B cell (primary cell): Measurements from ENCODE around the gene SLC25A24. TPM values are rescaled to one million over a fixed set of nuclear protein-coding genes. Genes with fewer than 3 reads are reported as not detected.
A peak's percentile ranks its signal among the peaks of the same experiment; 100 is the strongest.

Experiments
- ATAC-seq: fragments of 200-7000 bp; cut with Tn5 transposase; one replicate; pipeline ENCODE4 v1.10.0; 2021; ENCODE audit warnings: low read depth, mild to moderate bottlenecking, moderate number of reproducible peaks, moderate library complexity
- CTCF ChIA-PET: fragments of 350-600 bp; sonication (Branson Sonifier 250); formaldehyde crosslinking; loops from one replicate; lab custom pipeline; 2021; ENCODE audit warnings: antibody characterized with exemption, inconsistent platforms; lab: Charles Lee
- POLR2A ChIA-PET: fragments of 350-600 bp; sonication (Branson Sonifier 250); formaldehyde crosslinking; loops from one replicate; lab custom pipeline; 2021; ENCODE audit warnings: antibody characterized with exemption; lab: Charles Lee
- DNase-seq: peaks from one replicate; pipeline ENCODE4 v3.0.0; 2013
- H2AFZ ChIP-seq: 2 replicates; pipeline ENCODE4 v1.6.1; 2012; ENCODE audit warnings: mild to moderate bottlenecking, low read depth, low read length; ENCODE audit not compliant: insufficient read depth, poor library complexity, severe bottlenecking
- H3K27ac ChIP-seq, 2 donors: 1 replicate in 1 of 2; 2 replicates in 1 of 2; pipeline ENCODE4 v1.5.1; 2012 to 2013; ENCODE audit warnings: low read length in 2 of 2, mild to moderate bottlenecking in 2 of 2, moderate library complexity in 1 of 2
- H3K27me3 ChIP-seq, 4 experiments: fragments of 200-600 bp in 1 of 4; sonication (generic) in 1 of 4; replicated peaks in 1 of 4; 1 replicate in 2 of 4; 2 replicates in 2 of 4; pipeline versions ENCODE4 v1.6.1 to v1.7.0; 2013 to 2016; ENCODE audit warnings: low read length in 3 of 4, mild to moderate bottlenecking in 2 of 4, mixed read lengths in 1 of 4, moderate library complexity in 1 of 4; ENCODE audit not compliant: insufficient read depth in 4 of 4, control insufficient read depth in 3 of 4; ENCODE audit errors: control extremely low read depth in 1 of 4
- H3K36me3 ChIP-seq, 2 experiments: replicated peaks in 1 of 2; 1 replicate in 1 of 2; 2 replicates in 1 of 2; pipeline versions ENCODE4 v1.6.1 to v1.7.1; 2013; ENCODE audit warnings: low read length in 1 of 2; ENCODE audit not compliant: insufficient read depth in 2 of 2, control insufficient read depth in 1 of 2; ENCODE audit errors: control extremely low read depth in 1 of 2, extremely low read depth in 1 of 2
- H3K4me1 ChIP-seq, 2 donors: fragments of 200-600 bp in 1 of 2; sonication (generic) in 1 of 2; 1 replicate in 1 of 2; 2 replicates in 1 of 2; pipeline versions ENCODE4 v1.5.1 to v1.6.1; 2013 to 2017; ENCODE audit warnings: low read length in 2 of 2; ENCODE audit not compliant: control insufficient read depth in 2 of 2, insufficient read depth in 2 of 2
- H3K4me2 ChIP-seq: replicated peaks from 2 replicates; pipeline ENCODE3; 2012; ENCODE audit warnings: mild to moderate bottlenecking, low read depth, low read length; ENCODE audit not compliant: poor library complexity, severe bottlenecking
- H3K4me3 ChIP-seq, 5 experiments: fragments of 200-600 bp in 1 of 5; sonication (generic) in 1 of 5; 1 replicate in 3 of 5; 2 replicates in 2 of 5; pipeline versions ENCODE4 v1.5.1 to v1.7.0; 2011 to 2016; ENCODE audit warnings: low read length in 4 of 5, mild to moderate bottlenecking in 4 of 5, low read depth in 2 of 5, control low read depth in 1 of 5, moderate library complexity in 1 of 5; ENCODE audit not compliant: insufficient read depth in 1 of 5; ENCODE audit errors: control extremely low read depth in 1 of 5, extremely low read depth in 1 of 5
- H3K79me2 ChIP-seq: fragments of 200-600 bp; sonication (generic); one replicate; pipeline ENCODE4 v1.6.0; 2016; ENCODE audit warnings: low read length; ENCODE audit not compliant: control insufficient read depth, insufficient read depth
- H3K9ac ChIP-seq: fragments of 200-600 bp; sonication (generic); 2 replicates; pipeline ENCODE4 v1.6.1; 2017; ENCODE audit warnings: mild to moderate bottlenecking, low read length, moderate library complexity
- H3K9me3 ChIP-seq, 3 donors: one replicate each; pipeline versions ENCODE4 v1.6.1 to v1.7.1; 2013; ENCODE audit warnings: low read length in 2 of 3; ENCODE audit not compliant: control insufficient read depth in 2 of 3, insufficient read depth in 1 of 3; ENCODE audit errors: control extremely low read depth in 1 of 3
- H4K20me1 ChIP-seq: 2 replicates; pipeline ENCODE4 v1.6.0; 2012; ENCODE audit warnings: mild to moderate bottlenecking, low read length; ENCODE audit not compliant: insufficient read depth, control insufficient read depth, poor library complexity, severe bottlenecking
- H3K27ac Mint-ChIP-seq: one replicate; pipeline ENCODE4 v1.8.0; 2021; ENCODE audit warnings: mixed read lengths
- H3K27me3 Mint-ChIP-seq: one replicate; pipeline ENCODE4 v1.8.0; 2021; ENCODE audit warnings: mixed read lengths
- H3K4me1 Mint-ChIP-seq: one replicate; pipeline ENCODE4 v1.8.0; 2021; ENCODE audit warnings: mixed read lengths
- H3K4me3 Mint-ChIP-seq: one replicate; pipeline ENCODE4 v1.8.0; 2021; ENCODE audit warnings: mixed read lengths
- H3K9me3 Mint-ChIP-seq: one replicate; pipeline ENCODE4 v1.8.0; 2022; ENCODE audit warnings: mixed read lengths; ENCODE audit not compliant: insufficient read depth
- CTCF ChIP-seq: fragments of 200-600 bp; IDR thresholded peaks from one replicate; pipeline ENCODE4 v1.8.0; 2022; ENCODE audit warnings: antibody characterized with exemption, mild to moderate bottlenecking
- EZH2 ChIP-seq: IDR thresholded peaks from 2 replicates; pipeline ENCODE4 v1.6.1; 2012; ENCODE audit warnings: borderline replicate concordance, low read depth, mild to moderate bottlenecking, moderate library complexity, low read length; ENCODE audit not compliant: insufficient read depth, poor library complexity, severe bottlenecking
- WGBS: methylation state at CpG from one replicate; pipeline ENCODE4 v1.1.5; 2013; ENCODE audit warnings: missing lambda C conversion rate; ENCODE audit not compliant: insufficient coverage; 5-methylcytosine and 5-hydroxymethylcytosine counted together
- intact Hi-C: fragments of 100-400 bp; cut with micrococcal nuclease; formaldehyde crosslinking; loops from one replicate; pipeline ENCODE4 v1.10.0; 2022
- polyA plus RNA-seq: library from polyadenylated mRNA; depleted of rRNA; stranded (reverse); fragments of >200 nt; gene quantifications from 2 replicates; pipeline ENCODE4 v1.2.3, GENCODE V29; 2012
- total RNA-seq, 2 donors: library from RNA; stranded (reverse); fragments of 120-200 nt in 1 of 2; gene quantifications; 1 replicate in 1 of 2; 2 replicates in 1 of 2; pipeline versions ENCODE4 v1.2.3 to v1.2.4, GENCODE V29; 2013 to 2022

The SLC25A24 gene
- total and polyA plus RNA-seq, 2 donors (not counting 1 experiment from before 2014, with no cell fraction given): 6.0 to 25.6 TPM

- Mint-ChIP-seq H3K27me3 (peaks cover 11% of the 10 kb centered on the region), H3K4me1 (peaks cover 20% of the 10 kb centered on the region), H3K9me3 (no peaks in the 10 kb centered on the region), H3K4me3 (no peak overlapping the region), H3K27ac (no peak overlapping the region)
- DNase-seq (no peak), ATAC-seq (no peak)
- H3K9me3 ChIP-seq: no peaks in the 10 kb centered on the region
- peaks cover 14 to 17% of the 10 kb centered on the region in 2 donors for H3K4me1 ChIP-seq
- H4K20me1 ChIP-seq: no peaks in the 10 kb centered on the region
- H3K4me2 ChIP-seq: no peak overlapping the region
- POLR2A ChIA-PET: no interaction called here
- no peaks in the 10 kb centered on the region for H3K27me3 ChIP-seq
- H2AFZ ChIP-seq: no peak overlapping the region
- H3K4me3 ChIP-seq: no peak overlapping the region
- TF ChIP-seq EZH2 (no peak), CTCF (no peak)
- intact Hi-C loops: no loop called here
- H3K79me2 ChIP-seq: no peaks in the 10 kb centered on the region
- 100% methylated on average over 1 of the region's 1 CpG for WGBS
- H3K9ac ChIP-seq: no peak overlapping the region
- no peak overlapping the region for H3K27ac ChIP-seq
- CTCF ChIA-PET: interaction anchor here (1.2 to 2.8 kb wide), 2 partner anchors 330 to 335 kb away, joined by 3 to 27 read pairs; no protein-coding TSS in a partner anchor
- H3K36me3 ChIP-seq: no peaks in the 10 kb centered on the region
Measured at GRCh38 chr1:108117237-108117636, 82.9 kb downstream of the SLC25A24 start.

- ChIA-PET POLR2A (no interaction called here), CTCF (interaction anchor here (2.3 to 2.5 kb wide), 2 partner anchors 11 to 332 kb away, joined by 13 to 14 read pairs; no protein-coding TSS in a partner anchor)
- Mint-ChIP-seq H3K9me3 (no peaks in the 10 kb centered on the region), H3K27me3 (no peaks in the 10 kb centered on the region), H3K27ac (no peak overlapping the region), H3K4me1 (peaks cover 11% of the 10 kb centered on the region), H3K4me3 (no peak overlapping the region)
- Histone ChIP-seq H3K4me1 (peaks cover 6 to 11% of the 10 kb centered on the region in 2 donors), H3K4me2 (peak overlapping the region; percentile 49), H2AFZ (peak overlapping the region; percentile 72), H4K20me1 (no peaks in the 10 kb centered on the region), H3K27ac (no peak overlapping the region), H3K36me3 (no peaks in the 10 kb centered on the region), H3K9me3 (no peaks in the 10 kb centered on the region), H3K27me3 (no peaks in the 10 kb centered on the region), H3K79me2 (no peaks in the 10 kb centered on the region), H3K9ac (peak overlapping the region; percentile 25), H3K4me3 (no peak overlapping the region)
- ATAC-seq (peak; percentile 24), DNase-seq (peak; percentile 33)
- 15% methylated on average over 2 of the region's 4 CpGs for WGBS
- TF ChIP-seq EZH2: no peak
- no peak for TF ChIP-seq CTCF
- intact Hi-C loops: loop anchor here (2.0 kb wide), 1 partner anchor 63 kb away; no protein-coding TSS in a partner anchor
Measured at GRCh38 chr1:108114033-108114599, 86.0 kb downstream of the SLC25A24 start.
